Measurements from ENCODE around the gene CD6.

The CD6 gene

GRCh38 chr11:61024938-61025820, 53.7 kb downstream of the CD6 start:
- in situ Hi-C loops (cut with HindIII; ENCODE audit: low sequenced_read_pairs), result loop anchor here (5.0 kb wide), 1 partner anchor 93 kb away; no protein-coding TSS in a partner anchor

- in situ Hi-C loops (cut with HindIII; ENCODE audit: low sequenced_read_pairs), result loop anchor here (5.0 kb wide), 1 partner anchor 93 kb away; no protein-coding TSS in a partner anchor
Observed at GRCh38 chr11:61025821-61026120, 54.3 kb downstream of the CD6 start.

GRCh38 chr11:61026121-61027031, 54.9 kb downstream of the CD6 start:
- in situ Hi-C loops (cut with HindIII; ENCODE audit: low sequenced_read_pairs), result loop anchor here (5.0 kb wide), 1 partner anchor 94 kb away; no protein-coding TSS in a partner anchor

GRCh38 chr11:61027141-61027840, 55.8 kb downstream of the CD6 start:
- in situ Hi-C loops (cut with HindIII; ENCODE audit: low sequenced_read_pairs), result loop anchor here (5.0 kb wide), 1 partner anchor 95 kb away; no protein-coding TSS in a partner anchor

- in situ Hi-C loops (cut with HindIII; ENCODE audit: low sequenced_read_pairs), result loop anchor here (5.0 kb wide), 1 partner anchor 96 kb away; no protein-coding TSS in a partner anchor
Observed at GRCh38 chr11:61028135-61028729, 56.8 kb downstream of the CD6 start.

- in situ Hi-C loops (cut with HindIII; ENCODE audit: low sequenced_read_pairs), result no loop called here
Observed at GRCh38 chr11:61032824-61033223, 61.3 kb downstream of the CD6 start.

GRCh38 chr11:61033417-61033816, 61.9 kb downstream of the CD6 start:
- in situ Hi-C loops (cut with HindIII; ENCODE audit: low sequenced_read_pairs), result no loop called here

- in situ Hi-C loops (cut with HindIII; ENCODE audit: low sequenced_read_pairs), result no loop called here
Observed at GRCh38 chr11:61034111-61034510, 62.6 kb downstream of the CD6 start.

- in situ Hi-C loops (cut with HindIII; ENCODE audit: low sequenced_read_pairs), result no loop called here
Observed at GRCh38 chr11:61034704-61035525, 63.4 kb downstream of the CD6 start.

GRCh38 chr11:61035526-61035835, 64.0 kb downstream of the CD6 start:
- in situ Hi-C loops (cut with HindIII; ENCODE audit: low sequenced_read_pairs), result no loop called here

- in situ Hi-C loops (cut with HindIII; ENCODE audit: low sequenced_read_pairs), result no loop called here
Observed at GRCh38 chr11:61037441-61038093, 66.1 kb downstream of the CD6 start.

- in situ Hi-C loops (cut with HindIII; ENCODE audit: low sequenced_read_pairs), result no loop called here
Observed at GRCh38 chr11:61039916-61040315, 68.4 kb downstream of the CD6 start.

- in situ Hi-C loops (cut with HindIII; ENCODE audit: low sequenced_read_pairs), result no loop called here
Observed at GRCh38 chr11:61041755-61042518, 70.5 kb downstream of the CD6 start.

GRCh38 chr11:61042537-61042936, 71.1 kb downstream of the CD6 start:
- in situ Hi-C loops (cut with HindIII; ENCODE audit: low sequenced_read_pairs), result no loop called here

- in situ Hi-C loops (cut with HindIII; ENCODE audit: low sequenced_read_pairs), result no loop called here
Observed at GRCh38 chr11:61042961-61043540, 71.6 kb downstream of the CD6 start.

- in situ Hi-C loops (cut with HindIII; ENCODE audit: low sequenced_read_pairs), result no loop called here
Observed at GRCh38 chr11:61045271-61045670, 73.8 kb downstream of the CD6 start.

- in situ Hi-C loops (cut with HindIII; ENCODE audit: low sequenced_read_pairs), result no loop called here
Observed at GRCh38 chr11:61046833-61047232, 75.4 kb downstream of the CD6 start.

- in situ Hi-C loops (cut with HindIII; ENCODE audit: low sequenced_read_pairs), result no loop called here
Observed at GRCh38 chr11:61048368-61049062, 77.0 kb downstream of the CD6 start.
